Measurements from ENCODE around the gene ADH1C.
"Not testable (repeated sequence)": the region's sequence is repeated elsewhere in the genome, so short reads cannot be mapped to it uniquely, and the experiment has no call there.

The ADH1C gene

DNA sequence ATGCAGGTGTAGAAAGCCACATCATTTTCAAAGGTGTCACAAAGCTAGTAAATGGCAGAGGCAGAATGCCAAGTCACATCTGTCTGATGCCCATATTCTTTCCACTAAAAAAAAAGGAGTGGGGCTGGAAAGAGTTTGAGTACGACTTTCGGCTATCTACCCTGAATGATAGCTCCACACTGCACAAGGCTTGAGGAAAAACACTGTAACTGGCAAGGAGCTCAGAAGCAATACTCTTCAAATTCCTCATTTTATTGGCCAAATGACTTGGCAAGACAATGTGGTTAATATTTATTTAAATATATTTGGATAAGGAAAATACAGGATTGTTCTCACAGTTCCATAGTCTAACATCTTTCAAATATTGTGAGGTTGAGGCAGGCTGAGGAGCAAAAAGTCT lies 5.4 kb upstream of the ADH1C start:
- no peak for DNase-seq (ENCODE audit: low spot score)

DNA sequence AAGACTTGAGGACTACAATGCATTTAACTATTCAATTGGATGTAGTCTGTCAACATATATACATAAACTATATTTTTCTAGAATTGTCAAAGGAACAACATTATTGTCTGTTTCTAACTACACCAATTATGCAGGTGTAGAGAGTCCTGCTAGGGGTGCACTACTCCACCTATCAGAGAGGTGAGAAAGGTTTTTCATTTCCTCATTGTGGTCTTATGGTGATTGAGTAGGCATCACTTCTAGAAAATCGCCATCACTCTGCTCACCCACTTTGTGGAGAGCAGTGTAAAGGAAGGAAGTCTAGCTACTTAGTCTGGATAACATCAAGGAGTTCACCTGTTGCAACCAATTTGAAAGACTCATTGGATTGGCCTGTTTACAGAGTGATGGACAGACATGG lies 4.4 kb upstream of the ADH1C start:
- no peak for DNase-seq (ENCODE audit: low spot score)

DNA sequence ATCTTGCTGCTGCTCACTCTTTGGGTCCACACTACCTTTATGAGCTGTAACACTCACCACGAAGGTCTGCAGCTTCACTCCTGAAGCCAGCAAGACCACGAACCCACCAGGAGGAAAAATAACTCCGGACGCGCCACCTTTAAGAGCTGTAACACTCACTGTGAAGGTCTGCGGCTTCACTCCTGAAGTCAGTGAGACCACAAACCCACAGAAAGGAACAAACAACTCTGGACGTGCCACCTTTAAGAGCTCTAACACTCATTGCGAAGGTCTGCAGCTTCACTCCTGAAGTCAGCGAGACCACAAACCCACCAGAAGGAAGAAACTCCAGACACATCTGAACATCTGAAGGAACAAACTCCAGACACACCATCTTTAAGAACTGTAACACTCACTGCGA lies 3.6 kb upstream of the ADH1C start:
- DNase-seq (ENCODE audit: low spot score) = not testable (repeated sequence)

DNA sequence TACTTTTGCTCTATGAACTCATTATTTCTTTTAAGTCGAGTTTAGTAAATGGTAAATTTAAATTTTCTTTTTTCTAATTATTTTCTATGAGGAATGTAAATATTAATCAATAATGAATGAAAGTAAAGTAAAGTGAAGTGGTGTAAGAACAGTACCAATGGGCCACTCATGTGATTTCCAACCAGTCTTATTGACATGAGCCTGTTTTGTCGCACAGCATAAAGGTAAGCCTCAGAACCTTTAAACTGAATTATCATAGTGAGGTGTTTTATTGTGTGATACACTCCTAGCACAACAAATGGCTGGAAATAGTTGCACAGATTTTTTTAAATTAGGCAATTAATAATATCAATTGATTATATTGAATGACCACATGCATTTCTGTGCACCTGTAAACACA lies 1.1 kb downstream of the ADH1C start:
- DNase-seq (ENCODE audit: low spot score) = no peak

DNA sequence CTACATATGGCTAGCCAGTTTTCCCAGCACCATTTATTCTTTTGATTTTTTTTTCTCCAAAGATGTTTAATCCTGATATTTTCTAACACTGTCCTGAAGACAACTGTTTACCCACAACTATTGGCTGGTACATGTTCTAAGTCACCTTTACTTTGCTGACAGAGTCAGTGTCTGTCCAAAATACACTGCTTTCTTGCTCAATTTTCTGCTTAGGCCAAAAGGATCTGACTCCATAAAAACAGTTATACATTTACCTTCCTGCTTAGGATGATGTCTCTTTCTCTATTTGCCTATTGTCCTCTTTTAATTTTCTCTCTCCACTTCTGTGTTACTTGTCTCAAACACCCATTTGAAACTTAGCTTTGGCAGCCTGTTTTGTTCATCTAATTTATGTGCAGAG lies 3.2 kb downstream of the ADH1C start:
- DNase-seq (ENCODE audit: low spot score) = no peak

DNA sequence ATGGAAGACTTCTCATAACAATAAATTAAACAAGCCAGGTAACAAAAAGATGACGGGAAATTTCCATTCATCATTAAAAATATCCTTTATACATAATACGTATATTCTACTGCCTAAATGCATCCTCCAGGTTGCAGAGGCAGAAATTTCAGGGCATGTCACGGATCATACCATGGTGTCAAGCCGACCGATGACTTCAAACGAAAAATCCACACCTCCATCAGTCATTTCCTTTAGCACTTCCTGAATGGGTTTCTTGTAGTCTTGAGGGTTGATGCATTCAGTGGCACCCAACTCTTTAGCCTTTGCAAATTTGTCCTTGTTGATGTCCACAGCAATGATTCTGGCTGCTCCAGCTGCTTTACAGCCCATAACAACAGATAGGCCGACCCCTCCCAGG lies 9.9 kb downstream of the ADH1C start:
- DNase-seq (ENCODE audit: low spot score) = not testable (repeated sequence)

DNA sequence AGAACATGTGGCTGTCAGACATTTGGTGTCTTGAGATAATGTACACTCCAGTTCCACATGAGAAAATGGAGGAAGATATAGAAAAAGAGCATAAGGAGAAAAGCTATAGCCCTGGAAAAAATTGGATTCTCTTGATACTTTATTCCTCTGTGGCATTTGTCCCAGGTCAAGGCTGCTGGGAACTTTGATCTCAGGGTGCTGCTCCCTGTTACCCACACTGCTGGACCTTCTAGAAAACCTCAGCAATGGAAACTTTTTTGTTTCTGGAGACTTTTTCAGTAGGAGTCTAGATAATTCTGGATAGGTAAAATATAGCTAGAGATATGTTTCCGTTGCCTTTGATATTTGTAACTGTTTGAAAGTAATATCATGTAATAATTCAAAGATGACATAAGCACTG lies 11.1 kb downstream of the ADH1C start:
- DNase-seq (ENCODE audit: low spot score) = no peak

DNA sequence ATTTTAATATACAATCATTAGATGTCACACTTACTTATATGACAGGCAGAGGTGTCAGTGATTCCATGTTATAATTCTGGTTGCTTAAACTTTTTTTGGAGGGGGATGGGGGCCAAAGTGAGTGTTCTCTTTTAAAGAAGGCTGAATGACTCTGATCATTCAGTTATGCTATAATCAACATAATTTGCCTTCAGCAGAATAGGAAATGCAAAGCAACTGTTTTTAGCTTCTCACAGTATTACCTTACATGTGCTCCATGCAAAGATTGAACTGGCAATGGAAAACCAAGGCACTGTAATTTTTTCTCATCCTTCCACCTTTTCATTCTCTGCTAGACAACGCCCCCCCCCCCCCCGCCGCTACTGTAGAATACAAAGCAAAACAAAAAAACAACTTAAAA lies 13.4 kb downstream of the ADH1C start:
- no peak for DNase-seq (ENCODE audit: low spot score)

DNA sequence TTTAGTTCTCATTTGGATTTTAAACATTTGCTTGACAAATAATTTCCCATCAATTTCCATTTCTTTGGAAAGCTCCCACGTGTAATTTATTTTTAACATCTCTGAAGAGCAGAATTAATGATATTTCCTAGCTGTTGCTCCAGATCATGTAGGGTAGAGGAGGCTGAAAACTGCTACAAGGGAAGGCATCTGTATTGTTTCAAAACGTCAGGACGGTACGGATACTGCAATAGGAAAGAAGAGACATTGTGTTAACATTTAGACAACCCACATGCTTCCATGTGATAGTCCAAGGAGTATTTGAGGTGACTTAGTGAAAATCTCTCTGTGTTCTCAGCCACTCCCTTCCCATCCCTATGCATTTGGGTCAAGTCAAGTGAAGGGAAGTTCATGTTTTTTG lies 16.0 kb downstream of the ADH1C start:
- DNase-seq (ENCODE audit: low spot score) = no peak

DNA sequence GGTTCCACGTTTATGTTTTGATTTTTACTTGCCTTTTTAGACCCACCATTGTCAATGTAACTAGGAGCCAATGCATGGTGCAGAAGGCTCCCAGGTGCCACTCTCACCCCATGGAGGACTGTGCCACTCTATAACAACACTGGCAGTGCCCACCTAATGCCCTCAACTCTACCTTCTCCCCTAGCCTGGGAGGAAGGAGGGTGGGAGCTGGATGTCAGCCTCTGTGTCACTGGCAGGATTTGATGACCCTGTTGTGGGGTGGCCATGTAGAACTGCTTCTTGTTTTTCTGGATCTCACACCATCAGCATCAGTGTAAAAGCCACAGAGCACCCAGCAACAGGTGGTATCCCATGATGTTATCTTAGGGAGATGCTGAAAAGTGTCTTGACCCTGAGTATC lies 17.7 kb downstream of the ADH1C start:
- no peak for DNase-seq (ENCODE audit: low spot score)

DNA sequence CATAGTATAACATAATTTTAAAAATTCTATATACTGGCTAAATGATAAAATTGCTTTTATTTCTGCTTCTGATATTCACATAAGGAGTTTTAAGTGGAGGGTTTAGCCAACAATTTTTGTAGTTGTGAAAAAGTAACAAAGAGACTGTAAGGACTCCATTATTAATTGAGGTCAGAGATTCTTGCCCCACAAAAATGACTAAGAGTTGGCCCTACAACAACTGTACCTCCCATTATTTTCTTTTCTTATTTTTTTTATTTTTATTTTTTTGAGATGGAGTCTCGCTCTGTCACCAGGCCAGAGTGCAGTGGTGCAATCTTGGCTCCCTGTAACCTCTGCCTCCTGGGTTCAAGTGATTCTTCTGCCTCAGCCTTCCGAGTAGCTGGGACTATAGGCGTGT lies 21.9 kb downstream of the ADH1C start:
- DNase-seq (ENCODE audit: low spot score) = no peak

DNA sequence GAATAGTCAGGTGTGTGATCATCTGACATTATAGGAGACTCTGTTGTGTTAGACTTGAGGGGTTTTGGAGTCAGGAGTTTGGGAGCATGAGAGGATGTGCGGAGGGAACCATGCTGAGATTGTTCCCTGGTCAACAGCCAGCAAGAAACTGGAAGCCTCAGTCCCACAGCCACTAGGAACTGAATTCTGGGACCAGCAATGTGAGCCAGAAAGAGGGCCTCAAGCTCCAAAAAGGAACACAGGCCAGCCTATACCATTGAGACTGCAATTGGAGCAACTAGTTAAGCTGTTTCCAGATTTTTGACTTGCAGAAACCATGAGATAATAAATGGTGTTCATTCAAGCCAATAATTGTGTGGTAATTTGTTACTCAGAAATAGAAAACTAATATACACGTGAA lies 22.7 kb downstream of the ADH1C start:
- DNase-seq (ENCODE audit: low spot score) = no peak

DNA sequence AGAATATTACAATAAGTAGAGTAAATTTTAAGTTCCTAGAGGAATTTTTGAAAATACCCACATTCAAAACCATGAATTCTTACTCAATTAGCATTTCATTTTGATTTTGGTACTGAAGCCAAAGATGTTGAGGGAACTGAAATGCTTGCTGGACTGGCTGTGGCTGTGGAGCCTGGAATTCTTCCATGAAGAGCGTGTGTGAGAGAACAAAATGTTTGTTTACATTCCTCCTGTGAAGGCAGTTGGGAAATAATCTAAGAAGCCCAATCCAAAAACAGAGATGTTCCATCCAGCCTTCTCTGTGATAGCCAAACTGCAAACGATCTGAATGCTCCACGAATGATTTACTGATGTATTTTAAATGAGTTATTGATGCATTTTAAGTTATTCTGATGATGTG lies 27.6 kb downstream of the ADH1C start:
- DNase-seq (ENCODE audit: low spot score) = no peak

DNA sequence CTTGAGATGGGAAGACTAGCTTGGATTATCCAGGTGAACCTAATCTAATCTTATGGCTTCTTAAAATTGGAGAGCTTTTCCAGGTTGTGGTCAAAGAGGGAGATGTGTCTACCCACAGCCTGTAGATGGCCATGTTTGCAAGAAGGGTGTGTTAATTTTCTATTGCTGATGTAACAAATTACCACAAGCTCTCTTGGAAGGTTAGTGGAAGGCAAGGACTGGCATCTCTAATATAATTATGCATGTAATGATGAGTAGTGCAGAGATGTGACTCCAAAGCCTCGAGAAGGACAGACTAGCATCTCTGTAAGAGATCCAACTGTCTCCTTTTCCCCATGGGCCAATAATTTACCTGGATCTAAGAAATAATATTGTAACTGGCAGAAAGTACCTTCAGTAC lies 28.2 kb downstream of the ADH1C start:
- no peak for DNase-seq (ENCODE audit: low spot score)

DNA sequence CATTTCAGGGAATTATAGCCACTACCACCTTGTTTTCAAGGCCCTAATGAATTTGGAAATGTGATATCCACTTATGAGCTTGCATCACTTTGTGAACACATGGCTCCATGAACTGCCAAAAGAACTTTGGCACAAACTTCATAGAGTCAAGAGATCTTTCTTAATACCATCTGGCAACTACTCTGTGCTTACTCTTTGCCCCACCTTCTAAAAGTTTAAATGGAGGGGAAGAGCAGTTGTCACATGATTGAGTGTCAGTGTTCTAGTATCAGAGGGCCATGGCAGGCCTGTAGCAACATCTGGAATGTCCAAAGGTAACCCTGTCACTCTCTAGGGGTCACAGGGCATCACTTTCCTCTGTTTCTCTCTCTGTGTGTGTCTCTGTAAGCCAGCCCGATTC lies 28.8 kb downstream of the ADH1C start:
- DNase-seq (ENCODE audit: low spot score) = no peak

DNA sequence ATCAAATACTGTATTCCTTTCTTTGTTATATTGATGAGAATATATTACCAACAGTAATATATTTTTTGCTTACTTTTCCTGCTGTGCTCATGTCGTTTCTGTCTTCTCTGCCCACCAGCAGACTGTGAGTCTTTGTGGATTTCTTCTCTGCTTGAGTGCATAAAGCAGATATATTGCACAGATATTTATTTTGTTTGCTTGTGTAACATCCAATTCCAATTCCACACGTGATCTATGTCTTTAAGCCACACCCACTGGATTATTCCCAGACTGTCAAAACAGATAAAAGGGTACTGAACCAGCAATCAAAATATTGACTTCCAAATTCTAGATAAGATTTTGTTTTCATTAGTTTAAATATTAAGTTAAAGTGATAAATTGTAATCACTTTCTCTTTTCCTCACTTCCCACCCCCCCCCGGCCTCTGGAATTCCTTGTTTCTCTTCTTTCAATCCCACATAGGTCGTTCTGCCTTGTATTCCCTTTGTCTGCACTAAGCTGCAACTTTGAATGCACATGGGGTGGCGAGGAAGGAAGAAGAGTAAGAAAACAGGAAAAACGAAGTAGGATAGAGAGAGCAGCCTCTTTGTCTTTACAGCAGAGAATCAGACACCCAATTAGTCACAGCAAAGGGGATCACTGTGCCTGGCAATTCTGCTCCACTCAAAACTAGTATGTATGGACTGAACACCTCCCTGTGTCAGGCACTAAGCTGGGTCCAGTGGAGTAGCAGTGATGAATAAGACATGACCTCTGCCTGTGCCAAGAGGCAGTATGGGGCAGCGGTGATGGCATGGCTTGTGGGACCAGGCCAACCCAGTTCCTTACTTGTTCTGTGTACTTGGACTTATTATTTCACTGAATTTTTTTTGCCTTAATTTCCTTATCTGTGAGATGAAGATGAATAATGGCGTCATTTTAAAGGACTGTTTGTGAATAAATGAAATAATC lies 31.0 kb downstream of the ADH1C start, which contains the start of gene ADH1B:
TSS of gene ADH1B (minus strand) at position 161 of the 951 bp plus-strand sequence. CDS start at position 91, 70 bp downstream.
- peak; percentile 19 for DNase-seq (ENCODE audit: low spot score)

DNA sequence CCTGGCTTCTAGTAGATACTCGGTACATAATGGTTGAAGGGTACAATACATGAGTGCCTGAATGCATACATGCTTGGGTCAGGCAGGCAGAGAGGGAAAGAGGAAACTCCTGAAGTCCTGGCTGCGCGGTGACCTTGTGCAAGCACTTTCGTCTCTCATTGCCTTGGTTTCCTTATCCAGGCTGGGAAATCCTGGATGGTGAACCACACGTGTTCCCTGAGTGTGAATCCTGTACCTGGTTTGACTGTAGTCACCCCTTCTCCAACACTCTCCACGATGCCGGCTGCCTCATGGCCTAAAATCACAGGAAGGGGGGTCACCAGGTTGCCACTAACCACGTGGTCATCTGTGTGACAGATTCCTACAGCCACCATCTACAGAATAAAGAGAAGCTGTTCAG lies 34.7 kb downstream of the ADH1C start:
- DNase-seq (ENCODE audit: low spot score) = not testable (repeated sequence)

DNA sequence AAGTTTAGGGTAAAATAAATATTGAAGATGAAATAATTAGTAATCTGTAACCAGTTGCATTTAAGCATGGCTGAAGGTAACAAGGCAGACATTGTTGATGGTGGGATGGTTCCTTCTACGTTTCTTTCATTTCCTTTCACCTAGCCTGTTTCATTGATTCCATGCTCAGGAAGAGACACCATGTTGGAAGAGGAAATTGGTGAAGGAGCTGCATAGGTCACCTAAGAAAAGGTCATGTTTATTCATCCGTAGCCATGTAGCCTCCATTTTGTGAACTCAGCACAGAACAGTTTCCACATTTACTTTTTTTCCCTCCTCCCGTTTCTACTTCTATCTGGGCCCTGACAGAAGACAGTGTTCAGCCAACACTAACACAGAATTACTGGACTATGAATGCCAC lies 35.2 kb downstream of the ADH1C start:
- DNase-seq (ENCODE audit: low spot score) = no peak

DNA sequence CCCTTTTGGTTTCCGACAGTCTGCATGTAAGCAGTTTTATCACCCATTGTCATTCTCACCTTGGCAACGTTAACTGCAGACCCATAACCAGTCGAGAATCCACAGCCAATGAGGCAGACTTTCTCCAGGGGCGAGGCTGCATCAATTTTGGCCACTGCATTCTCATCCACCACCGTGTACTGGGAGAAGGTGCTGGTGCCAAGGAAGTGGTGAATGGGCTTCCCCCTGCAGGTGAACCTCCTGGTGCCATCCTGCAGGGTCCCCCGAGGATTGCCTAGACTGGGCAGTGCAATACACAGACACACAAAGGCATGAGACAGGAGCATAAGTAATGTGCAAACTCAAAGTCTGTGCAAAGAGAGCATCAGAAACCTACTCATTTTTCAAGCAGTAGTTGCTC lies 36.7 kb downstream of the ADH1C start:
- no peak for DNase-seq (ENCODE audit: low spot score)

DNA sequence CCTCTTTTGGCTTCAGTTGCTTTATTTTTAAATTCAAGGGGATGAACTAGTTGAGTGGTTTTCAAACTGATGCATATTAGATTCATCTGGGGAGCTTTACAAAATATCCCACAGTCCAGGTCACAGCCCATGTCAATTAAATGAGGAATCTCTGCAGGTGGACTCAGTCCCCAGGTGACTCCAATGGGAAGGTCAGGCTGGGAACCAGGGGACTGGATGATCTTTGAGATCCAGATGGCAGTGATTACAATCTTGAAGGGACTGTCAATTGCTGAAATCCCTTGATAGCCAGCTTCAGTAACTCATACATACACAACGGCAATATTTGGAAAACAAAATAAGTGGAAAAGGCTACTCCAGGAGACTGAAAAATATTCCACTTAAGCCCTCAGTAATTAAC lies 38.3 kb downstream of the ADH1C start:
- no peak for DNase-seq (ENCODE audit: low spot score)

DNA sequence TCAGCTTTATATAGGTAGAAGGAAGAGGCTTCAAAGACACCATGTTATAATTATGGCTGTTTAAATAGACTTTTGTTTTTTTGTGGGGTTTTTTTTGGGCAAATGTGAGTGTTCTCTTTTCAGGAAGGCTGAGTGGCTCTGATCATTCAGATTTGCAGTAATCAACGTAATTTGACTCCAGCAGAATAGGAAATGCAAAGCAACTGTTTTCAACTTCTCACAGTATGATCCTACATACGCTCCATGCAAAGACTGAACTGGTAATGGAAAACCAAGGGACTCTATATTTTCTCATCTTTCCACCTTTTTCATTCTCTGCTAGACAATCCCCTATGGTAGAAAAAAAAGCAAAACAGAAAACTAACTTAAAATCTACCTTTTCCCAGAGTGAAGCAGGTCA lies 42.2 kb downstream of the ADH1C start:
- no peak for DNase-seq (ENCODE audit: low spot score)

DNA sequence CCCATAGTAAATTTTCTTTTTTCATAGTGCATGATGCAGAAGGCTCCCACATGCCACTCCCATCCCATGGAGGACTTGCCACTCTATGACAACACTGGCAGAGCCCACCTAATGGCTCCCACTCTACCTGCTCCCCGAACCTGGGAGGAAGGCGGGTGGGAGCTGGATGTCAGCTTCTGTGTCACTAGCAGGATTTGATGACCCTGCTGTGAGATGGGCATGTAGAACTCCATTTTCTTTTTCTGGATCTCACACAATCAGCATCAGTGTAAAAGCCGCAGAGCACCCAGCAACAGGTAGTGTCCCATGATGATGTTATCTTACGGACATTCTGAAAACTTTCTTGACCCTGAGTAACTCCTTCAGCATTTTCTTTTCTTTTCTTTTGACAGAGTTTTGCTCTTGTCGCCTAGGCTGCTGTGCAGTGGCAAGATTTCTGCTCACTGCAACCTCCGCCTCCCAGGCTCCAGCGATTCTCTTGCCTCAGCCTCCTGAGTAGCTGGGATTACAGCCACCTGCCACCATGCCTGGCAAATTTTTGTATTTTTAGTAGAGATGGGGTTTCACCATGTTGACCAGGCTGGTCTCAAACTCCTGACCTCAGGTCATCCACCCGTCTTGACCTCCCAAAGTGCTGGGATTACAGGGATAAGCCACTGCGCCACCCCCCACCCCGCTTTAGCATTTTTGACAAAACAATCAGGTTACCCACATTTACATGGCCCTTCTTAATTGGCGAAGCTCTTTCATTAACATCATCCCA lies 46.7 kb downstream of the ADH1C start:
- DNase-seq (ENCODE audit: low spot score) = no peak
